22Rv1 (cell line): ENCODE data around the gene E2F7.

ENCODE experiments used
- H3K27ac ChIP-seq: fragments of 450-650 bp; 2 replicates; pipeline ENCODE4 v1.5.1; 2017
- CTCF ChIP-seq: fragments of 450-650 bp; IDR thresholded peaks from 2 replicates; pipeline ENCODE4 v1.5.1; 2017; ENCODE audit warnings: mild to moderate bottlenecking
- ZFX ChIP-seq: fragments of 450-650 bp; IDR thresholded peaks from 2 replicates; pipeline ENCODE4 v1.6.1; 2017; ENCODE audit warnings: antibody characterized with exemption, borderline replicate concordance

E2F7 gene

GRCh38 chr12:77062846-77063461, 2.4 kb downstream of the E2F7 start:
- TF ChIP-seq CTCF: no peak
- TF ChIP-seq ZFX: no peak
- H3K27ac ChIP-seq: no peak overlapping the region

GRCh38 chr12:77062396-77062795, 3.0 kb downstream of the E2F7 start:
- TF ChIP-seq ZFX (no peak), CTCF (no peak)
- H3K27ac ChIP-seq: no peak overlapping the region

- no peak overlapping the region for H3K27ac ChIP-seq
- TF ChIP-seq CTCF (no peak), ZFX (no peak)
Measured at GRCh38 chr12:77060883-77061240, 4.5 kb downstream of the E2F7 start.

- TF ChIP-seq CTCF (no peak), ZFX (no peak)
- no peak overlapping the region for H3K27ac ChIP-seq
Measured at GRCh38 chr12:77060136-77060882, 5.1 kb downstream of the E2F7 start.

- no peak overlapping the region for H3K27ac ChIP-seq
- no peak for TF ChIP-seq ZFX
Measured at GRCh38 chr12:77058740-77059139, 6.6 kb downstream of the E2F7 start.

GRCh38 chr12:77054851-77055250, 10.5 kb downstream of the E2F7 start:
- H3K27ac ChIP-seq: no peak overlapping the region
- no peak for TF ChIP-seq ZFX
- TF ChIP-seq CTCF: no peak

- TF ChIP-seq CTCF: no peak
- TF ChIP-seq ZFX: no peak
- no peak overlapping the region for H3K27ac ChIP-seq
Measured at GRCh38 chr12:77053259-77053658, 12.1 kb downstream of the E2F7 start.

GRCh38 chr12:77049767-77050353, 15.5 kb downstream of the E2F7 start:
- no peak overlapping the region for H3K27ac ChIP-seq
- peak; percentile 96 for TF ChIP-seq CTCF
- TF ChIP-seq ZFX: no peak
